Stimulated activated CD8-positive, alpha-beta memory T cell treated with anti-CD3 and anti-CD28 coated beads, Interleukin-7, amount 100 ng/mL, for 4 hours (primary cell): Measurements from ENCODE around the gene HORMAD2.
A peak's percentile ranks its signal among the peaks of the same experiment; 100 is the strongest.

Experiments used
- DNase-seq, 2 donors: peaks; one replicate each; pipeline ENCODE4 v3.0.0-alpha.2; 2020; ENCODE audit warnings: low read depth in 2 of 2

The HORMAD2 gene

GRCh38 chr22:30167734-30168133 lies 87.5 kb downstream of the HORMAD2 start:
- DNase-seq, result no peak

- no peak for DNase-seq
These were observed 88.7 kb downstream of the HORMAD2 start for GRCh38 chr22:30169002-30169401.

GRCh38 chr22:30170129-30170528 lies 89.9 kb downstream of the HORMAD2 start:
- no peak for DNase-seq

- DNase-seq, result no peak
These were observed 90.7 kb downstream of the HORMAD2 start for GRCh38 chr22:30171008-30171407.

DNA sequence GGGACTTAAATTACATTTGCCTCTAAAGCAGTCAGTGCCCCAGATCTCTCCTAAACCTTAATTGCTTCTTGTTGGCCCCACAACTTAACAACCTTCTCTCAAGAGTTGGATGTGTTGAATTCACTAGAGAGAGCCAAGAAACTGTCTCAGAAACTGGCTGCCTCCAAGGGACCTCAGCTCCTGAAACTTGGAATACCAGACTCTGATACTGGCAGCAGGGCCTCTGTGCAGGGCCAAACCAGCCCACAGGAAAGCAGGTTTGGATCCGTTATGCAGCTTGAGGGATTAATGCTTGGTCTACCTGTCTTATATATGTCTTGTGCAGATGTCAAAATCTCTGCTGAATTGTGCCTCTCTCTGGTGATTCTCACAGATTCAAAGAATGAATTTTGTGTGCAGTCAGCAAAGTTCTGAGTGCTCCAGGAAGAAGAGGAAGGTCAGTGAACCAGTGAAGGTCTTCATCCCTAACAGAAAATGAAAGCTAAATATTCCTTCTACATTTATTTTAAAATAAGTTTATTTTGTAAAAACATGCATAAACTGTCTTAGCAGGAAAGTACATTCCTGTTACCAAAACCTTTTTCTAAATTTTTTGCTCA lies 95.5 kb downstream of the HORMAD2 start:
- DNase-seq, result no peak

- DNase-seq, result no peak
These were observed 96.2 kb downstream of the HORMAD2 start for GRCh38 chr22:30176431-30176830.

DNA sequence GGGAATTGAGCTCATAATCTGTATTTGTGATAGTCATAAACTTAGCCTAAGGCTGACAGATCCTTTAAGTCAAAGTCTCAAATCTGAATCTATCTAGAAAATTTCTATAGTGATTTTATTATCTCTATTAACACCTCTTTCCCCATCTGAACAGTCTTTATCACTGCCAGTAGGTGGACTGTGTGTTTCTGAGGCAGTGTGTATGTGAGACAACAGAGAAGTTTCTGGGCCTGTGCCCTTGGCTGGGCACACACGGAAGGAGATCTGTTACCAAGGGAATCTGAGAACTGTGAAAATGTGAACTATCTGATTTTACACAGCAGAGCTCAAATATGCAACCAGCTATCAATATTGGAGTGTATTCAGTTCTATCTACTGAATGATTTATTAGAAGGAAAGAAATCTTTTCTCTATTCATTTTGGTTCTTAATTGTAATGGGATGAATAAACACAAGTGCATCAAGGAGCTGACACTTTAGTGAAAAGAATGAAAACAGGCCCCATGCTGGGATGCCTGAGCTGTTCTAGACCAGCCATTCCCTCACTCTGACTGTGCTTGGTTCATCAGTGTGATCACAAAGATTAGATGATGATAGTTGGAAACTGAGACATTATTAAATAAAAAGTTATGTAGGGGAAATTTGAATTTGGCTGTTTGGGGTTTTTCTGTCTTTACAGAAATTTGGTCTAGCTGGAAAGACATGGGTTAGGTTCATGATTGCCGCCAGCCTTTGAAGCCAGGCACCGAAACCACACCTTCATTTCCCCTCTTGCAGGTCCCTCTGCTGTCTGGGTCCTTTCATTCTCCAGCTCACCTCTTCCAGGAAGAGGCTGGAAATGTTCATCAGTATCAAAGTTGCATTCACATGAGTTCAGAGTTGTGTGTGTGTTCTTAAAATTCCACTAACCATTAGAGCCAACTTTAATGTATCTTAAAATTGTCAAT lies 98.2 kb downstream of the HORMAD2 start:
- peak; percentile 36 to 37 for DNase-seq

DNA sequence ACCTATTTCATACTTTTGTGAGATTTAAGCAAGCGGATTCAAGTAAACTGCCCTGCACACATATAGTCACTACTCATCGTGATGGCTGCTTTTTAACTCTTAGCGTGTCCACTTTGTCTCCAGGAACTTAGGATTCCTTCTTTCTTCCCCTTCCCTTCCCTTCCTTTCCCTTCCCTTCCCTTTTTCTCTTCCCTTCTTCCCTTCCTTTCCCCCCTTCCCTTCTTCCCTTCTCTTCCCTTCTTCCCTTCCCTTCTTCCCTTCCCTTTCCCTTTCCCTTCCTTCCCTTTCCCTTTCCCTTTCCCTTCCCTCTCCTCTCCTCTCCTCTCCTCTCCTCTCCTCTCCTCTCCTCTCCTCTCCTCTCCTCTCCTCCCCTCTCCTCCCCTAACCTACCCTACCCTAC lies 100.4 kb downstream of the HORMAD2 start:
- no peak for DNase-seq

DNA sequence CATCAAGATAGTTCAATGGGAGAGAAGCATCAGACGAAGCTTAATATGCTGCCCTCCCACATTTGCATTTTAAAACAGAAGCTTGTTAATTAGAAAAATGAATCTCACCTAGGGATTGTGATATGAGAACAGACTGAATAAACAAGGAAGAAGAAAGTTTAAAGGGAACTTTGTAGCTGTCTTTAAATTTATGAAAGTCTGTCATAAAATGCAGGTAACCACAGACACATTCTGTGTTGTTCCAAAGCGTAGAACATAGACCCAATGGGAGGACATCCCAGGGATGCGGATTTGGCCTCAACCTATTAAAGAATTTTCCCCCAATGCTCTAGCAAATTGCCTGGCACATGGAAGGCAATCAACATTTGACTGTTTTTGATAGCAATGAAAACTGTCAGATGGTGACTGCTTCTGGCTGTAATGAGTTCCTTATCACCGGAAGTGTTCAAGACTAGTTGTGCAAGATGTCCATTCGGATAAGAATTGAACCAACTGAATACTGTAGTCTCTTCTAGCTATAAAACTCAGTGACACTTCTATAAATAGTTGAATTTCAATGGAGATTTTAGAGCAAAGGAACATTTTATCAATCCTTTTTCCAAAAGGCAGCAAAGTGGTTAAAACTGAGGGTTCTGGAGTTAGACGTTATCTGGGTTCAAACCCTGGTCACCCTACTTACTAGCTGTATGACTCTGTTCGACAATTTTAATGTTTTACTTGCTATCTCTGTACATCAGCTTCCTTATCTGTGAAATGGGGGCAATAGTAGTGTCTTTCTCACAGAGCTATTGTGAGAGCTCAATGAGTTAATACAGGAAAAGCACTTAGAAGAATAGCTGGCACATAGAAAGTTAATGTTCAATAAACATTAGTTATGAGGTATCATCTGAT lies 101.4 kb downstream of the HORMAD2 start:
- DNase-seq, result no peak

GRCh38 chr22:30182350-30182745 lies 102.1 kb downstream of the HORMAD2 start:
- no peak for DNase-seq

- no peak for DNase-seq
These were observed 102.6 kb downstream of the HORMAD2 start for GRCh38 chr22:30182815-30183214.

DNA sequence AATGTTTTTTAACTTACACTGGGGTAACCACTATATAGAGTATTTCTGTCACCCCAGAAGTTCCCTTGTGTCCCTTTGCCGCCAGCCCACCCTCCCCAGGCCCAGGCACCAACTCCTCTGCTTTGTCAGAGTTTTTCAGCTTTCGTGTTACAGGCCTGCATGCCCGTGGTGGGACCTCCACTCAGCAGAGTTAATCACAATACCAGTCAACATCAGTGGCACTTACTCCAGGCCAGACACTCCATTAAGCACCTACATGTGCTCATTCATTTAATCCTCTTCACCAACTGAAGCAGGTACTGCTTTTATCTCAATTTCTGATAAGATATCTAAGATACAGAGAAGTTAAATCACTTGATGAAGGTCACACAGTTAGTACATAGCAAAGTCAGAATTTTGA lies 103.0 kb downstream of the HORMAD2 start:
- no peak for DNase-seq

GRCh38 chr22:30183861-30184278 lies 103.6 kb downstream of the HORMAD2 start:
- DNase-seq, result no peak

GRCh38 chr22:30185129-30185528 lies 104.9 kb downstream of the HORMAD2 start:
- DNase-seq, result no peak

DNA sequence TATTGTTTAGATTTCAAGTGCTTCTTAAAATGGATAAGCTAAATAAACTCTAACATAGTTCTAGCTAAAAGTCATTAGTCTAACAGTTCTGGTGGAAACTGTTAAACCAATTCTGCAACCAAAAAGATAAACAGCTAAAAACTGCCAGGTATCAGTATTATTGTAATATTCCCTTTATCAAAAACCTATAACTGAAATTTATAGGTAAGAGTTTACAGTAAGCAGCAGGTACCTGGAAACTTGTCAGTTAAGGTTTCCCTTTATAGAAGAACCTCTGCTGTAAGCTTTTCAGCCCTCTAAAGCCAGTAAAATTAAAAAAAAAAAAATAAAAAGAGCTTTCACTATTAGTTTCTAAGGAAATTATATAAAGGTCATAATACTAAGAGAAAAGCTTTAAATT lies 105.3 kb downstream of the HORMAD2 start:
- DNase-seq, result no peak

GRCh38 chr22:30186041-30186440 lies 105.8 kb downstream of the HORMAD2 start:
- no peak for DNase-seq

- DNase-seq, result no peak
These were observed 106.2 kb downstream of the HORMAD2 start for GRCh38 chr22:30186510-30186909.

- no peak for DNase-seq
These were observed 106.8 kb downstream of the HORMAD2 start for GRCh38 chr22:30187094-30187493.

DNA sequence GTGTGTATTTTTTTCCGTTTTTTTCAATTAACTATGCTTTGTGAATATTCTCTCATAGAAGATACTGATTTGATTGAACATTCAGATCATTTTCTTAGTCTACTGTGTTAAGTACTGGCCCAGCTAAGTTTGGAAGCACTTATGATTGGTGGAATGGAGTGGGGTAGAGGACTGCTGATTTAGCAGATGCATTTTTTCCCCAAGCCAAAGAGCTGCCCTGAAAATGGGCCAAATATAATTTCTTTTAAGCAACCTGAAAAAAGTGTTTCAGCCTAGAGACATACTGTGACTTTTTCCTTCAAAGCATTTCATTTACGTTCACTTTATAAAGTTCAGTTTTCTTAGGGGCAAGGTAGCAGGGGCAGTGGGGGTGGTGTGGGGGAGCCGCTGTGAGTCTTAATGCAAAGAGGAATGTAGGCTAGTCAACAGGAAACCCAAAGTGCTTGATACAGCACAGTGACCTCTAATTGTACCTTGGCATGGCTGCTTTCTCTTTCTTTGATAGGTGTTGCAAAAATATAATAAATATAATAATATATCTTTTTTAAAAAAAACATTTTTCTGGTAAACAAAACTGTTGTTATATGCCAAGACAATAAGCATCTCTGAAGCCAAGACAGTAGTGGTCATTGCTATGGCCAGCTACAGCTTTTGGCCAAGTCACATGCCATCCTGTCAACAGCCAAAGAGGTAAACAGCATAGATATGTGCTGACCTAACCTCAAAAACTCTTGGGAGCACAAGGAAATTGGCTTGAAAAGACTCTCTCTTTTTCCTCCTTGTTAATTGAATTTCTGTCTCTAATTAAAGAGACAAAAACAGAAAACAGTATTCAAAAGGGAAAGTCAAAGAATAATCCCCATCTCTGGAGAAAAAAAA lies 107.5 kb downstream of the HORMAD2 start:
- no peak for DNase-seq

DNA sequence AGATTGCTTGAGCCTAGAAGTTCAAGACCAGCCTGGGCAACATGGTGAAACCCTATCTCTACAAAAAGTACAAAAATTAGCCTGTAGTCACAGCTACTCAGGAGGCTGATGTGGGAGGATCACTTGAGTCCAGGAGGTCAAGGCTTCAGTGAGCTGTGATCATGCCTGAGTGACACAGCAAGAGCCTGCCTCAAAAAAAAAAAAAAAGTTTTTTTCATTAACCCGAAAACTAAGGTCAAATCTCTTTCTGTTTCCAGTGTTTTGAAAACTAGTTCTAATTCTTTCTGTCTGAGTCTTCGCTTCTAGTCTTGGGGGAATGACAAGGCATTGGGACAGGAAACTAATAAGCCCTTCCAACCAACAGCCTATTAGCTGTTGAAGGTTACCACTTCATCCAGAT lies 108.6 kb downstream of the HORMAD2 start:
- no peak for DNase-seq

- no peak for DNase-seq
These were observed 110.3 kb downstream of the HORMAD2 start for GRCh38 chr22:30190574-30190973.
